Fibroblast of peridontal ligament (primary cell): ENCODE data around the gene MYO5B.

Experiments used
- DNase-seq: peaks from one replicate; pipeline ENCODE4 v3.0.0-alpha.2; 2010; ENCODE audit errors: extremely low read depth

The MYO5B gene

GRCh38 chr18:50188652-50189051 is 6.3 kb downstream of the MYO5B start:
- DNase-seq = no peak

- DNase-seq = no peak
Measured at GRCh38 chr18:50187659-50188058, 7.3 kb downstream of the MYO5B start.

- DNase-seq = no peak
Measured at GRCh38 chr18:50186385-50186784, 8.6 kb downstream of the MYO5B start.

- DNase-seq = no peak
Measured at GRCh38 chr18:50183556-50183955, 11.4 kb downstream of the MYO5B start.

- DNase-seq = no peak
Measured at GRCh38 chr18:50182511-50182910, 12.4 kb downstream of the MYO5B start.

GRCh38 chr18:50181590-50181989 is 13.4 kb downstream of the MYO5B start:
- no peak for DNase-seq

GRCh38 chr18:50179465-50179864 is 15.5 kb downstream of the MYO5B start:
- no peak for DNase-seq

- no peak for DNase-seq
Measured at GRCh38 chr18:50177294-50177992, 17.5 kb downstream of the MYO5B start.

- DNase-seq = no peak
Measured at GRCh38 chr18:50172367-50172766, 22.6 kb downstream of the MYO5B start.

GRCh38 chr18:50171406-50171805 is 23.5 kb downstream of the MYO5B start:
- DNase-seq = no peak

GRCh38 chr18:50170004-50170403 is 24.9 kb downstream of the MYO5B start:
- no peak for DNase-seq

GRCh38 chr18:50169149-50169548 is 25.8 kb downstream of the MYO5B start:
- no peak for DNase-seq

- no peak for DNase-seq
Measured at GRCh38 chr18:50167966-50168365, 27.0 kb downstream of the MYO5B start.

GRCh38 chr18:50166901-50167300 is 28.0 kb downstream of the MYO5B start:
- DNase-seq = no peak

GRCh38 chr18:50163505-50163904 is 31.4 kb downstream of the MYO5B start:
- no peak for DNase-seq

GRCh38 chr18:50162486-50163304 is 32.3 kb downstream of the MYO5B start:
- DNase-seq = no peak

GRCh38 chr18:50161597-50162205 is 33.2 kb downstream of the MYO5B start:
- DNase-seq = no peak

GRCh38 chr18:50159654-50160046 is 35.3 kb downstream of the MYO5B start:
- no peak for DNase-seq

- no peak for DNase-seq
Measured at GRCh38 chr18:50158866-50159653, 35.9 kb downstream of the MYO5B start.

- DNase-seq = no peak
Measured at GRCh38 chr18:50155406-50155805, 39.5 kb downstream of the MYO5B start.

GRCh38 chr18:50154420-50154819 is 40.5 kb downstream of the MYO5B start:
- DNase-seq = no peak

GRCh38 chr18:50152900-50153299 is 42.0 kb downstream of the MYO5B start:
- DNase-seq = no peak
